Cardiac muscle cell (in vitro differentiated cells and primary cell): ENCODE data around the gene TP73. TPM values are rescaled to one million over a fixed set of nuclear protein-coding genes. Genes with fewer than 3 reads are reported as not detected.

Experiments used
- DNase-seq, 2 donors: peaks; one replicate each; pipeline versions ENCODE4 v3.0.0 to v3.0.0-alpha.2; 2010 to 2017; ENCODE audit warnings: low read depth in 1 of 2, low spot score in 1 of 2
- H3K27ac ChIP-seq: fragments of 200-600 bp; sonication (generic); 2 replicates; pipeline ENCODE4 v1.5.1; 2016
- H3K27me3 ChIP-seq: fragments of 200-600 bp; sonication (generic); 2 replicates; pipeline ENCODE4 v1.6.0; 2016; ENCODE audit warnings: control low read depth
- H3K36me3 ChIP-seq: fragments of 200-600 bp; sonication (generic); 2 replicates; pipeline ENCODE4 v1.5.1; 2016; ENCODE audit warnings: control low read depth
- H3K4me1 ChIP-seq: fragments of 200-600 bp; sonication (generic); 2 replicates; pipeline ENCODE4 v1.8.1; 2017; ENCODE audit warnings: low read depth, mild to moderate bottlenecking, mixed run types
- H3K4me3 ChIP-seq: fragments of 200-600 bp; sonication (generic); 2 replicates; pipeline ENCODE4 v1.5.1; 2016; ENCODE audit warnings: mild to moderate bottlenecking
- H3K9me3 ChIP-seq: fragments of 200-600 bp; sonication (generic); 2 replicates; pipeline ENCODE4 v1.5.1; 2017; ENCODE audit warnings: low read depth, mild to moderate bottlenecking, control low read depth
- CTCF ChIP-seq: IDR thresholded peaks from 2 replicates; pipeline ENCODE4 v1.5.1; 2012; ENCODE audit warnings: low read depth, mild to moderate bottlenecking, low read length
- polyA plus RNA-seq: library from polyadenylated mRNA; unstranded; fragments of >200 nt; fragmentation: Nextera tagmentation; extraction: Ambion mirVana; gene quantifications from 2 replicates; pipeline ENCODE4 v1.2.1, GENCODE V29; 2016
- total RNA-seq: library from RNA; depleted of rRNA; stranded (reverse); fragments of >200 nt; gene quantifications from 2 replicates; pipeline ENCODE4 v1.2.3, GENCODE V29; 2016

TP73 gene
- total and polyA plus RNA-seq, 2 experiments from 2014 or later = 0.87 TPM; not detected in 1

DNA sequence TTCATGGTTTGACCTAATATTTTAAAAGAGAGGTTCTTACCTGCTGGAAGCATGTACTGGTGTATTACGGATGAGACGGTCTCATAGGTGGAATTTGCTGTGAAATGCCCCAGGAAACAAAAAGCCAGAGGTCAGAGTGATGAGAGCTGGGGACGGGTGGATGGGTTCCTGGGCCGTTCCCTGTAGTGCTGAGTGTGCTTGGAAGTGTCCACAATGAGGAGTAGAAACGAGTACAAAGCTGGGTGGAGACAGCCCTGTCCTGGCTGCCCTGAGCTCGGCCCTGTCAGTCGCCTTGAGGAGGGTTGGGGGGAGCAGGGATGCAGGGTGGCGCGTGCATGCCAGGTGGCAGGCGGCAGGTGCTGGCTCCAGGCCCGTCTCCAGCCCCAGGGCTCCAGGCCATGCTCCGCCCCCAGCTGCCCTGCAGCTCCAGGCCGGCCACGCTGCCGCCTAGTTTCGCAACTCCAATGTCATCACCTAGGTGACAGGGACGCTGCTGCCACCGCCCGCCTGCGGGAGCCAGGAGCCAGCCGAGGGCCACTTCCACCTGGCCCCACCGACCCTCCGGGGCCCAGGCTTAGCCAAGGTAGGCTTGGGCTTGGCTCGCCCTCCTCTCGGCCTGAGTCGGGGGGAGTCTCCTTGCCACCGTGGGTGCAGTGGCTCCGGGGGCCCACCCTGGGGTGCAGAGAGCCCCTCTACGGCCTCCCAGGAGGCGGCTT, 16.4 kb downstream of the TP73 start:
- no peak for TF ChIP-seq CTCF
- Histone ChIP-seq H3K4me3 (no peak overlapping the region), H3K4me1 (no peaks in the 10 kb centered on the region), H3K27ac (no peak overlapping the region), H3K9me3 (no peaks in the 10 kb centered on the region), H3K27me3 (peaks cover 29% of the 10 kb centered on the region), H3K36me3 (no peaks in the 10 kb centered on the region)
- peak; percentile 26 to 88 for DNase-seq

DNA sequence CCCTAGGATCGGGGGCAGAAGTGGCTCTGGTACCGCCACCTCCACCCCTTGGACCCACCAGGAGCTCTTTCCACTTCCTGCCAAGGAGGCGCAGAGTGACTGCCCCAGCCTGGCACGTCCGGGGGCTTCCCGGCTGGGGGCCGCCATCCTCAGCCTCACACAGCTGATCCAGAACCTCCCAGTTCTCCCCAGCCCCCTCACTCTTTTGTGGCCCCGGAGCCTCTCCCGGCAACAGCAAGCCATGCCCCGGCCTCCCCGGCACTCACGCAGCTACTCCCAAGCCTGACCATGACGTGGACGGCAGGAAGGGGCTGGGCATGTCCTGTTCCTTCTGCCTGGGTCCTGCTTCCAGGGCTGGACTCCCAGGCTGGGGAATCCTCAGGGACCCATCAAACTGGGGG, 17.1 kb downstream of the TP73 start:
- Histone ChIP-seq H3K27me3 (peaks cover 29% of the 10 kb centered on the region), H3K4me3 (no peak overlapping the region), H3K36me3 (no peaks in the 10 kb centered on the region), H3K27ac (no peak overlapping the region), H3K4me1 (no peaks in the 10 kb centered on the region), H3K9me3 (no peaks in the 10 kb centered on the region)
- DNase-seq = no peak
- TF ChIP-seq CTCF = no peak

DNA sequence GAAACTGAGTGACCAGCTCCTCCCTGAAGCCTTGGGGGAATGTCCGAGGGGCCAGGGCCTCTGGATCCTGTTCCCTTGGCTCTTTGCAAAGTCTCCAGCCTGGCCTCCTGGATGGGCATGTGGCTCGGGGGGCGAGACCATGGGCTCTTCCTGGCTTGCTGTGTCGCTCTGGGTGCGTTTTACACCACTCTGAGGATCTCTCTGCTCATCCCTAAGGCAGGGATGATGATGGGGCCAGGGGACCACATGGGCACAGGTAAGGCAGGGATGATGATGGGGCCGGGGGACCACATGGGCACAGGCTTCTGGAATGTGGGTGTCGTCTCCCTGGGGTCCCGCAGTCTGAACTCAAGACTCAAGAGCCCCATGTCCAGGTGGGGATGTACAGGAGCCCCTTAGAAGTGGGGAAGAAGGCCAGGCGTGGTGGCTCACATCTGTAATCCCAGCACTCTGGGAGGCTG, 17.7 kb downstream of the TP73 start:
- Histone ChIP-seq H3K9me3 (no peaks in the 10 kb centered on the region), H3K27ac (no peak overlapping the region), H3K36me3 (no peaks in the 10 kb centered on the region), H3K27me3 (peaks cover 29% of the 10 kb centered on the region), H3K4me1 (no peaks in the 10 kb centered on the region), H3K4me3 (no peak overlapping the region)
- DNase-seq = no peak
- TF ChIP-seq CTCF = no peak

- H3K36me3 ChIP-seq = no peaks in the 10 kb centered on the region
- no peak for TF ChIP-seq CTCF
- H3K27ac ChIP-seq = no peak overlapping the region
- no peak for DNase-seq
- peaks cover 29% of the 10 kb centered on the region for H3K27me3 ChIP-seq
- no peaks in the 10 kb centered on the region for H3K9me3 ChIP-seq
- H3K4me3 ChIP-seq = no peak overlapping the region
- no peaks in the 10 kb centered on the region for H3K4me1 ChIP-seq
These were observed 18.5 kb downstream of the TP73 start for GRCh38 chr1:3670823-3671265.

DNA sequence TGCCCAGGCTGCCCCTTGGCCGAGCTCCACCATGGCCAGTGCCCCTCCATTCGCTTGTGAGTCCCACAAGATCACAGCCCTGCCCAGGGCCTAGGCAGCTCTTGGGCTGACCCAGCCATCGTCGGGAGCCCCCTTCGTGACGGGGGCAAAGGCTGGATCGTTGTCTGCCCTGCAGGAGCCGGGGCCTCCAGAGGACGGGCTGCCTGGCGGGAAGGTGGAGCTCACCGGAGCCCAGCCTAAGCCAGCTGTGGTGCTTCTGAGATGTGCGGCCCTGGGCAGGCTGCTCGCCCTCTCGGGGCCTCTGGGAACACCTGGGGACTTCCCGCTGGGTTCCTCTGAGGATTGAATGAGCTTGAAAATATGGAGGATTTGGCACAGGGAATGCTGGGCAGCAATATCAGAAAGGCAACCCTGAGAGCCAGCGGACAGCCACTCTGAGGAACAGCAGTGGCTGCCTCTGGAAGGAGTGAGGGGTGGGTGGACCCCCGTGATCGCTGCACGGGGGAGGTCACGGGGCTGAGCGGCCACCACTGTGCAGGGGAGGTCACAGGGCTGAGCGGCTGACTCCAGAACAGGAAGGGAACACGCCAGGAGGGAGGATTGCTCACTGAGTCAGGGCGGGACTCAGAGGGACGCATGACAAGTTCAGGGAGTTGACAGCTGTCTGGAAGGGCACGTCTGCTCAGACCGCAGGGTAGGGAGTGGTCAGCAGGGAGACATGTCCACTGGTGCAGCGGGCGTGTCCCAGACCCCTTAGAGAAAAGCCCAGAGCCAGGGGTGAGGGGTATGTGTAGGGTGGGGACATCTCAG, 19.3 kb downstream of the TP73 start:
- DNase-seq = no peak
- H3K4me3 ChIP-seq = no peak overlapping the region
- no peaks in the 10 kb centered on the region for H3K4me1 ChIP-seq
- no peak for TF ChIP-seq CTCF
- no peak overlapping the region for H3K27ac ChIP-seq
- H3K27me3 ChIP-seq = peaks cover 29% of the 10 kb centered on the region
- no peaks in the 10 kb centered on the region for H3K9me3 ChIP-seq
- no peaks in the 10 kb centered on the region for H3K36me3 ChIP-seq
